AG09319 (cell line): Measurements from ENCODE around the gene DLGAP4.

Experiments
- DNase-seq: peaks from one replicate; pipeline ENCODE4 v3.0.0-alpha.2; 2010; ENCODE audit warnings: low read depth; ENCODE audit errors: extremely low read depth
- CTCF ChIP-seq: IDR thresholded peaks from 2 replicates; pipeline ENCODE4 v1.5.1; 2011; ENCODE audit warnings: low read depth, mild to moderate bottlenecking, inconsistent platforms, low read length, moderate library complexity

DLGAP4 gene

GRCh38 chr20:36415475-36416002, 109.4 kb downstream of the DLGAP4 start:
- DNase-seq = no peak
- TF ChIP-seq CTCF = no peak

- no peak for DNase-seq
- TF ChIP-seq CTCF = no peak
Measured at GRCh38 chr20:36418711-36419110, 112.6 kb downstream of the DLGAP4 start.

- DNase-seq = no peak
- TF ChIP-seq CTCF = no peak
Measured at GRCh38 chr20:36421641-36422040, 115.5 kb downstream of the DLGAP4 start.

- no peak for TF ChIP-seq CTCF
- no peak for DNase-seq
Measured at GRCh38 chr20:36424314-36424713, 118.2 kb downstream of the DLGAP4 start.

GRCh38 chr20:36425166-36425565, 119.0 kb downstream of the DLGAP4 start:
- TF ChIP-seq CTCF = no peak
- no peak for DNase-seq

- no peak for DNase-seq
- TF ChIP-seq CTCF = no peak
Measured at GRCh38 chr20:36431604-36432003, 125.5 kb downstream of the DLGAP4 start.

- no peak for DNase-seq
- TF ChIP-seq CTCF = no peak
Measured at GRCh38 chr20:36432096-36432495, 126.0 kb downstream of the DLGAP4 start.
